Transverse colon (tissue), 4 donors: ENCODE measurements around the gene PSKH1. TPM values are rescaled to one million over a fixed set of nuclear protein-coding genes. Genes with fewer than 3 reads are reported as not detected.
A peak's percentile ranks its signal among the peaks of the same experiment; 100 is the strongest.

ENCODE experiments used
- DNase-seq: peaks from one replicate; pipeline ENCODE4 v3.0.0-alpha.2; 2019
- H3K27ac ChIP-seq, 4 donors: fragments of 200-600 bp; sonication (generic); 2 replicates each; pipeline ENCODE4 v1.5.1; 2016 to 2018; ENCODE audit warnings: inconsistent platforms in 4 of 4
- H3K27me3 ChIP-seq: fragments of 200-600 bp; sonication (generic); 2 replicates; pipeline ENCODE4 v1.5.1; 2017; ENCODE audit warnings: inconsistent platforms
- H3K36me3 ChIP-seq, 4 donors: fragments of 200-600 bp; sonication (generic); 2 replicates each; pipeline ENCODE4 v1.5.1; 2017 to 2019; ENCODE audit warnings: inconsistent platforms in 4 of 4
- H3K4me1 ChIP-seq, 4 donors: fragments of 200-600 bp; sonication (generic); 2 replicates each; pipeline ENCODE4 v1.5.1; 2017 to 2020; ENCODE audit warnings: inconsistent platforms in 4 of 4
- H3K4me3 ChIP-seq, 4 donors: fragments of 200-600 bp; sonication (generic); 1 replicate in 1 of 4; 2 replicates in 3 of 4; pipeline versions ENCODE4 v1.5.1 to v1.6.1; 2017 to 2019; ENCODE audit warnings: inconsistent platforms in 4 of 4
- H3K9me3 ChIP-seq, 2 donors: fragments of 200-600 bp; sonication (generic); 2 replicates each; pipeline ENCODE4 v1.5.1; 2017 to 2019; ENCODE audit warnings: inconsistent platforms in 2 of 2
- EP300 ChIP-seq: sonication (generic); formaldehyde crosslinking; IDR thresholded peaks from one replicate; pipeline ENCODE4 v1.6.1; 2017; ENCODE audit warnings: antibody characterized with exemption, low read depth
- POLR2A ChIP-seq: fragments of 450-650 bp; IDR thresholded peaks from one replicate; pipeline ENCODE4 v1.6.1; 2016; ENCODE audit warnings: antibody characterized with exemption, mild to moderate bottlenecking, moderate library complexity
- POLR2AphosphoS5 ChIP-seq, 3 donors: sonication (generic); formaldehyde crosslinking; IDR thresholded peaks; one replicate each; pipeline ENCODE4 v1.6.1; 2016; ENCODE audit warnings: antibody characterized with exemption in 3 of 3
- WGBS, 2 donors: methylation state at CpG; one replicate each; pipeline ENCODE4 v1.1.5; 2018; ENCODE audit warnings: low coverage in 1 of 2; 5-methylcytosine and 5-hydroxymethylcytosine counted together
- in situ Hi-C, 4 donors: fragments of 200-750 bp; cut with MboI; loops; one replicate each; pipeline versions ENCODE4 v1.15.0 to v1.15.1; 2017; ENCODE audit warnings: low sequenced_read_pairs in 3 of 4, low pct_ligation_motif_present in 1 of 4, low pct_unique_long_range_greater_than_20kb in 1 of 4
- intact Hi-C: fragments of 100-400 bp; cut with DNase I; formaldehyde crosslinking; loops from one replicate; pipeline ENCODE4 v1.15.1; 2023; ENCODE audit warnings: low total_unique reads
- total RNA-seq, 4 donors: library from RNA; depleted of rRNA; stranded (reverse); fragments of >200 nt; gene quantifications; one replicate each; pipeline ENCODE4 v1.1.0, GENCODE V29; 2016
- TF ChIP-seq, protein P1 (sequence below), 5 experiments: fragments of 200-600 bp in 3 of 5; fragments of 450-650 bp in 2 of 5; sonication (generic) in 3 of 5; IDR thresholded peaks; 1 replicate in 2 of 5; 2 replicates in 3 of 5; pipeline ENCODE4 v1.5.1; 2016 to 2017; ENCODE audit warnings: antibody characterized with exemption in 5 of 5, inconsistent platforms in 3 of 5, mild to moderate bottlenecking in 2 of 5, moderate library complexity in 1 of 5

The PSKH1 gene
- total RNA-seq, 4 donors from 2014 or later = 24.1 to 132 (median 56.2) TPM

GRCh38 chr16:67940446-67941089 is 47.5 kb downstream of the PSKH1 start:
- H3K4me1 ChIP-seq = peaks cover 27 to 31% (median 29%) of the 10 kb centered on the region in 4 donors
- no peaks in the 10 kb centered on the region for H3K36me3 ChIP-seq
- H3K4me3 ChIP-seq = no peak overlapping the region
- intact Hi-C loops = no loop called here
- WGBS, 2 donors = 86 to 94% methylated on average over 2 to 5 of the region's 5 CpGs
- no peak overlapping the region for H3K27ac ChIP-seq
- H3K27me3 ChIP-seq = no peaks in the 10 kb centered on the region
- in situ Hi-C loops = no loop called here
- no peaks in the 10 kb centered on the region for H3K9me3 ChIP-seq
- no peak for TF ChIP-seq EP300
- TF ChIP-seq, protein P1, sequence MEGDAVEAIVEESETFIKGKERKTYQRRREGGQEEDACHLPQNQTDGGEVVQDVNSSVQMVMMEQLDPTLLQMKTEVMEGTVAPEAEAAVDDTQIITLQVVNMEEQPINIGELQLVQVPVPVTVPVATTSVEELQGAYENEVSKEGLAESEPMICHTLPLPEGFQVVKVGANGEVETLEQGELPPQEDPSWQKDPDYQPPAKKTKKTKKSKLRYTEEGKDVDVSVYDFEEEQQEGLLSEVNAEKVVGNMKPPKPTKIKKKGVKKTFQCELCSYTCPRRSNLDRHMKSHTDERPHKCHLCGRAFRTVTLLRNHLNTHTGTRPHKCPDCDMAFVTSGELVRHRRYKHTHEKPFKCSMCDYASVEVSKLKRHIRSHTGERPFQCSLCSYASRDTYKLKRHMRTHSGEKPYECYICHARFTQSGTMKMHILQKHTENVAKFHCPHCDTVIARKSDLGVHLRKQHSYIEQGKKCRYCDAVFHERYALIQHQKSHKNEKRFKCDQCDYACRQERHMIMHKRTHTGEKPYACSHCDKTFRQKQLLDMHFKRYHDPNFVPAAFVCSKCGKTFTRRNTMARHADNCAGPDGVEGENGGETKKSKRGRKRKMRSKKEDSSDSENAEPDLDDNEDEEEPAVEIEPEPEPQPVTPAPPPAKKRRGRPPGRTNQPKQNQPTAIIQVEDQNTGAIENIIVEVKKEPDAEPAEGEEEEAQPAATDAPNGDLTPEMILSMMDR (IDR thresholded peaks at IDR 0.05) = no peak
- no peak for TF ChIP-seq POLR2AphosphoS5 (IDR thresholded peaks at IDR 0.05)
- TF ChIP-seq POLR2A = no peak
- no peak for DNase-seq

GRCh38 chr16:67941469-67942199 is 48.6 kb downstream of the PSKH1 start:
- WGBS, 2 donors = 62 to 88% methylated on average over 5 to 9 of the region's 9 CpGs
- in situ Hi-C loops = no loop called here
- H3K4me3 ChIP-seq = no peak overlapping the region

GRCh38 chr16:67942200-67942509 is 49.1 kb downstream of the PSKH1 start:
- no peak for DNase-seq

More at GRCh38 chr16:67941469-67942199, 48.6 kb downstream of the PSKH1 start:
- H3K9me3 ChIP-seq = no peaks in the 10 kb centered on the region
- no peak for DNase-seq
- H3K4me1 ChIP-seq = peaks cover 27 to 31% (median 29%) of the 10 kb centered on the region in 4 donors
- TF ChIP-seq EP300 (no peak), POLR2A (no peak), POLR2AphosphoS5 (IDR thresholded peaks at IDR 0.05) (no peak)
- TF ChIP-seq, protein P1 (IDR thresholded peaks at IDR 0.05) = no peak
- H3K36me3 ChIP-seq = no peaks in the 10 kb centered on the region
- intact Hi-C loops = no loop called here
- no peak overlapping the region for H3K27ac ChIP-seq
- H3K27me3 ChIP-seq = no peaks in the 10 kb centered on the region

More at GRCh38 chr16:67942200-67942509, 49.1 kb downstream of the PSKH1 start:
- 77% methylated on average over 6 of the region's 6 CpGs; no CpG with 5 or more reads in 1 of the 2 donors for WGBS, 2 donors
- TF ChIP-seq, protein P1 (IDR thresholded peaks at IDR 0.05) = peak; percentile 55 to 67 (median 62)
- TF ChIP-seq EP300 (no peak), POLR2A (no peak), POLR2AphosphoS5 (IDR thresholded peaks at IDR 0.05) (no peak)
- Histone ChIP-seq H3K27me3 (no peaks in the 10 kb centered on the region), H3K4me1 (peaks cover 23 to 27% (median 25%) of the 10 kb centered on the region in 4 donors), H3K4me3 (no peak overlapping the region), H3K27ac (peak overlapping the region in 1 of 4 donors; percentile 89), H3K9me3 (no peaks in the 10 kb centered on the region), H3K36me3 (no peaks in the 10 kb centered on the region)
- in situ Hi-C loops = no loop called here
- intact Hi-C loops = no loop called here
